Suprapubic skin (tissue), 4 donors: Measurements from ENCODE around the gene ZNF169.
"Not testable (repeated sequence)": the region's sequence is repeated elsewhere in the genome, so short reads cannot be mapped to it uniquely, and the experiment has no call there.

Experiments used
- EP300 ChIP-seq: sonication (generic); formaldehyde crosslinking; IDR thresholded peaks from one replicate; pipeline ENCODE4 v1.6.1; 2017; ENCODE audit warnings: antibody characterized with exemption
- POLR2A ChIP-seq, 2 donors: fragments of 450-650 bp; IDR thresholded peaks; one replicate each; pipeline ENCODE4 v1.6.1; 2017; ENCODE audit warnings: antibody characterized with exemption in 2 of 2, mild to moderate bottlenecking in 2 of 2, moderate library complexity in 2 of 2
- POLR2AphosphoS5 ChIP-seq, 3 donors: sonication (generic); formaldehyde crosslinking; IDR thresholded peaks; one replicate each; pipeline ENCODE4 v1.6.1; 2017; ENCODE audit warnings: antibody characterized with exemption in 3 of 3
- TF ChIP-seq, protein P1 (sequence below), 2 donors: fragments of 200-600 bp in 1 of 2; fragments of 450-650 bp in 1 of 2; sonication (generic) in 1 of 2; IDR thresholded peaks; one replicate each; pipeline ENCODE4 v1.5.1; 2016 to 2019; ENCODE audit warnings: antibody characterized with exemption in 2 of 2, mild to moderate bottlenecking in 1 of 2, moderate library complexity in 1 of 2

DNA sequence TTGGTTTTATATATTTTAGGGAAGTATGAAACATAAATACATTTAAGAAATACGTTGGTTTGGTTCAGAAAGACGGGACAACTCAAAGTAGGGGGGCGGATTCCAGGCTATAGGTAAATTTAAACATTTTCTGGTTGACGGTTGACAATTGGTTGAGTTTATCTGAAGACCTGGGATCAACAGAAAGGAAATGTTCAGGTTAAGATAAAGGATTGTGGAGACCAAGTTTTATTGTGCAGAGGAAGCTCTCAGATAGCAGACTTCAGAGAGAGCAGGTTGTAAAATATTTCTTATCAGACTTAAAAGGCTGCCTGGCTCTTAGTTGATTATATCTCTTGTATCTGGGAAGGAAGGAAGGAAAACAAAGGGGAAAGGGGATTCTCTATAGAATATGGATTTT, 17.9 kb downstream of the ZNF169 start:
- TF ChIP-seq, protein P1, sequence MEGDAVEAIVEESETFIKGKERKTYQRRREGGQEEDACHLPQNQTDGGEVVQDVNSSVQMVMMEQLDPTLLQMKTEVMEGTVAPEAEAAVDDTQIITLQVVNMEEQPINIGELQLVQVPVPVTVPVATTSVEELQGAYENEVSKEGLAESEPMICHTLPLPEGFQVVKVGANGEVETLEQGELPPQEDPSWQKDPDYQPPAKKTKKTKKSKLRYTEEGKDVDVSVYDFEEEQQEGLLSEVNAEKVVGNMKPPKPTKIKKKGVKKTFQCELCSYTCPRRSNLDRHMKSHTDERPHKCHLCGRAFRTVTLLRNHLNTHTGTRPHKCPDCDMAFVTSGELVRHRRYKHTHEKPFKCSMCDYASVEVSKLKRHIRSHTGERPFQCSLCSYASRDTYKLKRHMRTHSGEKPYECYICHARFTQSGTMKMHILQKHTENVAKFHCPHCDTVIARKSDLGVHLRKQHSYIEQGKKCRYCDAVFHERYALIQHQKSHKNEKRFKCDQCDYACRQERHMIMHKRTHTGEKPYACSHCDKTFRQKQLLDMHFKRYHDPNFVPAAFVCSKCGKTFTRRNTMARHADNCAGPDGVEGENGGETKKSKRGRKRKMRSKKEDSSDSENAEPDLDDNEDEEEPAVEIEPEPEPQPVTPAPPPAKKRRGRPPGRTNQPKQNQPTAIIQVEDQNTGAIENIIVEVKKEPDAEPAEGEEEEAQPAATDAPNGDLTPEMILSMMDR (IDR thresholded peaks at IDR 0.05): not testable (repeated sequence)
- TF ChIP-seq POLR2AphosphoS5 (IDR thresholded peaks at IDR 0.05); POLR2A (IDR thresholded peaks at IDR 0.05); EP300: not testable (repeated sequence)
